ENCODE measurements around the gene USP13.

The USP13 gene

DNA sequence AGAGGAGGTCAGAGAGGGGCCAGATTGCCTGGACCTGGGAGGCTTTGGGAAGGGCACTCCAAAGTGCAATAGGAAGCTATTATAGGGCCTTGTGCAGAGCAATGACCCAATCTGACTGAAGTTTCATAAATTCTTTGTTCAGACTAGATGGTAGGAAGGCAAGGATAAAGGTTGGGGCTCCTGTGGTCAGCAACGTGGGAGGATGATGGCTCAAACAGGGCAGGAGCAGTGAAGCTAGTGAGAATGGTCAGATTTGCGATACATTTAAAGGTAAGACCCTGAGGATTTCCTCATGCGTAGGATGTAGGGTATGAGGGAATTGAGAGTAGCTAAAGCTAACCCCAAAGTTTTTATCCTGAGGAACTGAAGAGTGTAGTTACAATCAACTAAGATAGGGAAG, 139.0 kb downstream of the USP13 start:
- TF ChIP-seq, protein P1, sequence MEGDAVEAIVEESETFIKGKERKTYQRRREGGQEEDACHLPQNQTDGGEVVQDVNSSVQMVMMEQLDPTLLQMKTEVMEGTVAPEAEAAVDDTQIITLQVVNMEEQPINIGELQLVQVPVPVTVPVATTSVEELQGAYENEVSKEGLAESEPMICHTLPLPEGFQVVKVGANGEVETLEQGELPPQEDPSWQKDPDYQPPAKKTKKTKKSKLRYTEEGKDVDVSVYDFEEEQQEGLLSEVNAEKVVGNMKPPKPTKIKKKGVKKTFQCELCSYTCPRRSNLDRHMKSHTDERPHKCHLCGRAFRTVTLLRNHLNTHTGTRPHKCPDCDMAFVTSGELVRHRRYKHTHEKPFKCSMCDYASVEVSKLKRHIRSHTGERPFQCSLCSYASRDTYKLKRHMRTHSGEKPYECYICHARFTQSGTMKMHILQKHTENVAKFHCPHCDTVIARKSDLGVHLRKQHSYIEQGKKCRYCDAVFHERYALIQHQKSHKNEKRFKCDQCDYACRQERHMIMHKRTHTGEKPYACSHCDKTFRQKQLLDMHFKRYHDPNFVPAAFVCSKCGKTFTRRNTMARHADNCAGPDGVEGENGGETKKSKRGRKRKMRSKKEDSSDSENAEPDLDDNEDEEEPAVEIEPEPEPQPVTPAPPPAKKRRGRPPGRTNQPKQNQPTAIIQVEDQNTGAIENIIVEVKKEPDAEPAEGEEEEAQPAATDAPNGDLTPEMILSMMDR (IDR thresholded peaks at IDR 0.05; ENCODE audit: low read depth, low read length, missing control alignments) = no peak
- DNase-seq (ENCODE audit: low read depth) = no peak

DNA sequence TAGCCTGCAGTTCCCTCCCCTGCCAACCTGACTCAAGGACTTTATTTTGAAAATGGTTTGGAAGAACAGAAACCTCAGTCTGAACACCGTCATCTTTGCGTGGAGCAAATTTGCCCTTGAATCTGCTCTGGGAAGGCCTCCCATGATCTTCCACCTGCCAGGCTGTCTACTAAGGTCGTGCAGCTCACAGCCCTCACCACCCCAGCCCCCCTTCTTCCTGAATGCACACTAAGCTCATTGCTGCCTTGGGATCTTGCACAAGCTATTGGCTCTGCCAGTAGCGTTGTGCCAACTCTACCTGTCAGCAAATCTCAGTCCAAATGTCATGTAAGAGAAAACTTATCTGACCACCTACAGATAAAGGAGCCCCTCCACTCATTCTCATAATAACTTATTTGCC, 141.5 kb downstream of the USP13 start:
- H3K4me3 ChIP-seq (ENCODE audit: low read depth, low read length) = no peak overlapping the region
- no peak for DNase-seq (ENCODE audit: low read depth)
- TF ChIP-seq, protein P1 (IDR thresholded peaks at IDR 0.05; ENCODE audit: low read depth, low read length, missing control alignments) = no peak

More for the DNA sequence above, 139.0 kb downstream of the USP13 start:
- no peak overlapping the region for H3K4me3 ChIP-seq (ENCODE audit: low read depth, low read length)

DNA sequence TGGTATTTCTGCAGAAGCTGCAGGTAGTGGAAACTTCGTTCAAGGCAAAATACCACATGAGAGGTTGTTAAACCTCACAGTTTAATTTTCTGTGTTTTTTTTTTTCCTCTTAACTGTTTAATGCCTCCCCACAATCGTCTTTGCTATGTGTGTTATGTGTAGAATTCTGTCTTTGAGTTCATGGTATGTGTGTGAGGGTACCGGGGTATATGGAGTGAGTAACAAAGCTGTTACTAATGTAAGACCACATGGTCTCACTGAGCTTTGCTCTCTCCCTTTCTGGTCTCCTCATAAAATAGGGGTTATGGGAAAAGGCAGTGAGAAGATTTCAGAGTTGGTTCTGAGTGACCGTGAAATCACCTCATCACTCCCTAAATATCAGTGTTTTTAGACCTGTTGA, 143.6 kb downstream of the USP13 start:
- H3K4me3 ChIP-seq (ENCODE audit: low read depth, low read length) = no peak overlapping the region
- TF ChIP-seq, protein P1 (IDR thresholded peaks at IDR 0.05; ENCODE audit: low read depth, low read length, missing control alignments) = no peak
- no peak for DNase-seq (ENCODE audit: low read depth)

DNA sequence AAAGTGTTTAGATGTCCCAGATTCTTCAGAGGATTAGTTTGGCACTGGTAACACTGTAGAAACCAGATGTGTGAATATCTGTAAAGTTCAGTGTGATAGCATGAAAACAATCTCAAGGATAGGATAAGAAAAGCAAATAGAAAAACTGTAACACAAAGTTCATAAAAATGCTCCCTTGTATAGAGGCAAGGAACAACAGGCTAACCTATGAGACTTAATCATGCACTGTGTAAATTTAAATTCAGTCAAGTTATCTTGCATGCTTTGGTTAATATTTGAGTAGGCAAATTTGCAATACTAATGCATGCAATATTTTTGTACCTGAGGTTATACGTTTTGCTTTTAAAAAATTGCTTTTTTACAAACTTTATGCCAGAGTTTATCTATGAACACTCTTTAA, 144.4 kb downstream of the USP13 start:
- H3K4me3 ChIP-seq (ENCODE audit: low read depth, low read length) = no peak overlapping the region
- TF ChIP-seq, protein P1 (IDR thresholded peaks at IDR 0.05; ENCODE audit: low read depth, low read length, missing control alignments) = no peak
- no peak for DNase-seq (ENCODE audit: low read depth)

DNA sequence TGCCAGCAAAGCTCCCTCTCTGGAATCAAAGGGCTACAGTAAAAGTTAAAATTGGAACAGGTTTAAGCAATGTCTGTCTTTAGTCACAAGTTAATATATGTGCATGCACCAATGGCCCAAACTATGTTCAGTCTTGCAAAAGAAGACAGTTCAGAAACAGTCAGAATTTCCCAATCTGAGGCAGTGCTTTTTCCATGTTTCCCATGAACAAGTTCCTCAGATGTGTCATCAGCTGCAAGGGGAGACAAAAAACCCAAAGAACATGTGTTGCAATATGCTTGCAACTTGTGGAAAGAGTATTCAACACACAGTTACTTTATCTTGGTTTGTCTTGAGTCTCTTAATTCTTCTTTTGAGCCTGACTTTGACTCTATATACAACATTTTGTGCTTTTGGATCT, 148.4 kb downstream of the USP13 start:
- H3K4me3 ChIP-seq (ENCODE audit: low read depth, low read length) = no peak overlapping the region
- TF ChIP-seq, protein P1 (IDR thresholded peaks at IDR 0.05; ENCODE audit: low read depth, low read length, missing control alignments) = no peak
- no peak for DNase-seq (ENCODE audit: low read depth)

DNA sequence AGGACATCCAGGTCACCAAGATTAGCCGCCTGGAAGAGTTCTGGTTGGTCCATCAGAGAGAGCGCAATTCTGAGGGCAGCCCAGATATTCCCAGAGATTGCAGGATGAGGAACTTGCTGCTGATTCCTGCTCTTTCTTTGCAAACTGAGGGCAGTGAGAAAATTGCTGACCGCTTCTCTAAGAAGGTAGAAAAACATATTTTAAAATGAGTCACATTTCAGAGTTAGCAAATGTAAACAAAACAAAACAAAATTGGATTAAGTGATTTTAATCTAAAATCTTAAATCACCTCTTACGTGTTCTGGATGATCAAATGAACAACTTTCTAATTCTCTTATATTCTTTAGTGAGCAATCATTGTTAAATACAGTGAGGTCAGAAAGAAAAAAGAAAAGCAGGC, 149.0 kb downstream of the USP13 start:
- TF ChIP-seq, protein P1 (IDR thresholded peaks at IDR 0.05; ENCODE audit: low read depth, low read length, missing control alignments) = no peak
- DNase-seq (ENCODE audit: low read depth) = no peak
- H3K4me3 ChIP-seq (ENCODE audit: low read depth, low read length) = no peak overlapping the region

DNA sequence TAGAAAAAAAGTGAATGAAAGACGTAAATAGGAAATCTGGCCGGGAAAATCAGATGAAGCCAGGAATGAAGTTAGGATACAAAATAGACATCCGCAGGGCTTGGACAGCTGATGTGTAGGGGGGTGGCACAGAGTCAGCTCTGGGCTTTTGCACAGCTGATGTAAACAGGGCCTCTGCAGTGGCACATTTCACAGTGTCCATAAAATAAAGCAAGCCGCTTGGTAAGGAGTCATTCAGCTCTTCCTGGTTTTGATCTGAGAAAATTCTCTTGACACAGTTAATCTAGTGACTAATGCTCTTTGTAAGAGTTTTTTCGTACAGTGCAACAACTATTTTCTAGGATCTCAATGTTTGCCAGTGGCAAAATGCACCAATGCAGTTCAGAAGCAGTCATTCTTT, 153.3 kb downstream of the USP13 start:
- DNase-seq (ENCODE audit: low read depth) = no peak
- TF ChIP-seq, protein P1 (IDR thresholded peaks at IDR 0.05; ENCODE audit: low read depth, low read length, missing control alignments) = no peak
- no peak overlapping the region for H3K4me3 ChIP-seq (ENCODE audit: low read depth, low read length)
